Fibroblast of peridontal ligament (primary cell): ENCODE measurements around the gene TEDC2.
A peak's percentile ranks its signal among the peaks of the same experiment; 100 is the strongest.

Experiments used
- DNase-seq: peaks from one replicate; pipeline ENCODE4 v3.0.0-alpha.2; 2010; ENCODE audit errors: extremely low read depth

The TEDC2 gene

DNA sequence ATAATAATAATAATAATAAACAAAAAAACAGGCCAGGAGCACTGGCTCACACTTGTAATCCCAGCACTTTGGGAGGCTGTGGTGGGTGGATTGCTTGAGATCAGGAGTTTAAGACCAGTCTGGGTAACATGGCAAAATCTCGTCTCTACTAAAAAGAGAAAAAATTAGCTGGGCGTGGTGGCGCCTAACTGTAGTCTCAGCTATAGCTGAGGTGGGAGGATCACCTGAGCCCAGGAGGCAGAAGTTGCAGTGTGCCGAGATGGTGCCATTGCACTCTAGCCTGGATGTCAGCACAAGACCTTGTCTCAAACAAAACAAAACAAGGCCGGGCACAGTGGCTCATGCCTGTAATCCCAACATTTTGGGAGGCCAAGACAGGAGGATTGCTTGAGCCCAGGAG is 35.1 kb downstream of the TEDC2 start:
- no peak for DNase-seq

DNA sequence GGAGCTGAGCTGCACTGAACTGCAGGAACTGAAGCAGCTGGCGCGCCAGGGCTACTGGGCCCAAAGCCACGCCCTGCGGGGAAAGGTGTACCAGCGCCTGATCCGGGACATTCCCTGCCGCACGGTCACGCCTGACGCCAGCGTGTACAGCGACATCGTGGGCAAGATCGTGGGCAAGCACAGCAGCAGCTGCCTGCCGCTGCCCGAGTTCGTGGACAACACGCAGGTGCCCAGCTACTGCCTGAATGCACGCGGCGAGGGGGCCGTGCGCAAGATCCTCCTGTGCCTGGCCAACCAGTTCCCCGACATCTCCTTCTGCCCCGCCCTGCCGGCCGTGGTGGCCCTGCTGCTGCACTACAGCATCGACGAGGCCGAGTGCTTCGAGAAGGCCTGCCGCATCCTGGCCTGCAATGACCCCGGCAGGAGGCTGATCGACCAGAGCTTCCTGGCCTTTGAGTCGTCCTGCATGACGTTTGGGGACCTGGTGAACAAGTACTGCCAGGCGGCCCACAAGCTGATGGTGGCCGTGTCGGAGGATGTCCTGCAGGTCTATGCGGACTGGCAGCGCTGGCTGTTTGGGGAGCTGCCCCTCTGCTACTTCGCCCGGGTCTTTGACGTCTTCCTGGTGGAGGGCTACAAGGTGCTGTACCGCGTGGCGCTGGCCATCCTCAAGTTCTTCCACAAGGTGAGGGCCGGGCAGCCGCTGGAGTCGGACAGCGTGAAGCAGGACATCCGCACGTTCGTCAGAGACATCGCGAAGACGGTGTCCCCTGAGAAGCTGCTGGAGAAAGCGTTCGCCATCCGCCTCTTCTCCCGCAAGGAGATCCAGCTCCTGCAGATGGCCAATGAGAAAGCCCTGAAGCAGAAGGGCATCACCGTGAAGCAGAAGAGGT is 36.6 kb downstream of the TEDC2 start:
- DNase-seq = no peak

DNA sequence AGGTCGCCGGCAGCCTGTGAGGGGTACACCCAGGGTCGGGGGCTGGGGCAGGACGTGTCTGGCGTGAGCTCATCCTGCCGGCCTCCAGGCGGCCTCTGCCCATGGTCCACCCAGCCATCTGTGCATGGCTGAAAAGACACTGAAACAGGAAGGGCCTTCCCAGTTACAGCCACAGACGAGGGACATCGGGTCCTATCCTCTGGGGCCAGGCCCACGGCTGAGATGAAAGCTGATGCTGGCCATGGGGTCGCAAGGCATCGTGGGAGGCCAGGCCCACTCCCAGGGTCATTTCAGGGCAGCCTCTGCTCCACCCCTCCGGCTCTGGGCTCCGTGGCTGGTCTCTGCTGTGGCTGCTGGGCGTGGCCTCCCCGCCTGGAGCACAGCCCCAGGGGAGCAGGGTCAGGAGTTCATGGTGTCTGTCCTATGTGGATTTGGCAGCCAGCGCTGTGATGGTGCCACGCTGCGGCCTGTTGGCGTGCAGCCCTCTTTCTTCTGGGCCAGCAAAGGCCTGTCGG is 37.3 kb downstream of the TEDC2 start:
- DNase-seq = no peak

DNA sequence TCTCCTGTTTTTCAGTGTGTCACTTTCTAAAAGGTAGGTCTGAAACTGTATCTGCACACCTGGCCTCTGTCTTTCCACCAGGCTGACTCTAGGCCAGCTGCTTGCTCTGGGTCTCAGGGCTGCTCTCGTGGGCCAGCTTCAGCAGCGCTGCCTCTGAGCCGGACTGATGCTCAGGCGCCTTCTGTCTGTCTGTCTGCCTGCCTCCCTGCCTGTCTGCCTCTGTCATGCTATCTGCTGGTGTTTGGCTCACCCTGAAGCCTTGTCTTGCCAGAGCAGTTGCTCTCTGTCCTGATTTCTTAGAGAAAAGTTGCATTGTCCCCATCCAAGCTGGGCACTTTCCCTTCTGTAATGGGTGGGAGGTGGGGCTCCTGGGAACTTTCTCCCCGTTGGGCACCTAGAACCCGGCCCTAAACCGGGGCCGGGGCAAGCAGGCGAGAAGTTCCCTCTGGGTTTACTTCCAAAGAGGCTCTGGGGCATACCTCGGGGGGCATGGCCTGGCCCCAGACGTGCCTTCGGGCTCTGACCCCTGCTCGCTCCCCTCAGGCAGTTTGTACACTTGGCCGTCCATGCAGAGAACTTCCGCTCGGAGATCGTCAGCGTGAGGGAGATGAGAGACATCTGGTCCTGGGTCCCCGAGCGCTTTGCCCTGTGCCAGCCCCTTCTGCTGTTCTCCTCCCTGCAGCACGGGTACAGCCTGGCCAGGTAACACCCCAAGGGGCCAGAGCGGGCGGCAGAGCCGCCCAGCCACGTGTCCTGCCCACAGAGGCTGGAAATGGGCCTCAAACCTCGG is 38.0 kb downstream of the TEDC2 start:
- no peak for DNase-seq

DNA sequence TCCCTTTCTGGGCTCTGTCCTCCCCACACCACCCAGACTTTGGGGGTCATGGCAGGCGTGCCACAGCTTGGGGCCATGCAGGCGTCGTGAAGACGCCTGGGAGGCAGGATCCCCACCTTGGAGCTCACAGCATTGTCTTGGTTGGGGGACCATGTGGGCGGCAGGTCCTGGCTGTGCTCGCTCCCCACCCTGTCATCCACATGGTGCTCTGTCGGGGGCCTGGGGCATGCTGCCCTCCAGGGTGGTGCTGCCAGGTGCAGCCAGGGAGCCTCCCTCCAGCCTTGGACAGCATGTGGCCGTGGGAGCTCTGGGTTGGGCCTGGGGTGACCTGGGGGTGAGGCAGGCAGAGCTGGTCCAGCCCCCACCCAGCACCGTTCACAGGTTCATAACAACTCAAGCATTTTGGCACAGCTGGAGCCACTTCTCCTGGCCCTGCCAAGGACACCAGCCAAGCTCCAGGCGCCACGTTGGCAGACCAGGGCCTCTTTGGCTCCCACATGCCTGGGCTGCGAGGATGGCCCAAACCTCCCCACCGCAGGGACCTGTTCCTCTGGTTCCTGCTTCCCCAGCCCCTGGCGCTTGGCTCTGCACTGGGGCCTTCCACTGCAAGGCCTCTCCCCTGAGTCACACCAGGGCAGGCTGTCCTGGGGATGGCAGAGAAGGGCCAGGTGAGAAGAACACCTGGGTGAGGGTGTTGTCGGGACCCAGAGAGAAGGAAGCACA is 38.8 kb downstream of the TEDC2 start:
- no peak for DNase-seq

DNA sequence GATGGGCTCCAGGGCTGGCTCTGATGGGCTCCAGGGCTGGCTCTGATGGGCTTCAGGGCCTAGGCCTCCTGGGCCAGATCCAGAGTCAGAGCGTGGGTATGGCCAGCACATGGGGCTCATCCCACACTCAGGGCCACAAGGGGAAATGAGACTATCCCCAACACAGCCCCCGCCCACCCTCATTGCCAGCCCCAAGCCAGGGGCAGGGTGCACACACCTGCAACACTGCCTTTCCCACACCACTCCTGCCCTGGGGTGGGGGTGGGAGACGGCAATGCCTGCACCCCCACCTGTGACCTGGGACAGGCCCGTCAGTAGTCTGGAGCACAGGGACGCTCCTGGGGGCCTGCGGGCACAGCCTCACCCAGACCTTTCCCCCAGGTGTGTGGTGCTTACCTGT is 39.5 kb downstream of the TEDC2 start:
- DNase-seq = no peak

DNA sequence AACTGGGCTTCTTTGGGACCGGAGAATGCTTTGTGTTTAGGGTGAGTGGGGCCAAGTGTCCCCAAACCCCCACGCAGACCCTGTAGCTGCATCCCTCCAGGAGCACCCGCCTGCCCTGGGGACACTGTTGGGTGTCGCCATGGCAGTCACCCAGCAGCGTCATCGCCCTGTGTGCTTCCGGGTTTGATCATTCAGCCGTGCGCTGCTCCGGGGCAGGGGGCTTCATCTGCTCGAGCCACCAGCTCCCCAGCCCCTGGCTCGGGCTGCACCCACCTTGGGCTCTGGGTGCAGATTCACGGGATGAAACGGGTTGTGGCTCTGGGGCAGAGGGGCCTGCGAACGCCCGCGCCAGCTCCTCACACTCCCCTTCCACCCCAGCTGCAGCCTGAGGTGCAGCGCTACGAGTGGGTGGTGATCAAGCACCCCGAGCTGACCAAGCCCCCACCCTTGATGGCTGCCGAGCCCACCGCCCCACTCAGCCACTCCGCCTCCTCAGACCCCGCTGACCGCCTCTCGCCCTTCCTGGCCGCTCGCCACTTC is 40.1 kb downstream of the TEDC2 start:
- DNase-seq = no peak

DNA sequence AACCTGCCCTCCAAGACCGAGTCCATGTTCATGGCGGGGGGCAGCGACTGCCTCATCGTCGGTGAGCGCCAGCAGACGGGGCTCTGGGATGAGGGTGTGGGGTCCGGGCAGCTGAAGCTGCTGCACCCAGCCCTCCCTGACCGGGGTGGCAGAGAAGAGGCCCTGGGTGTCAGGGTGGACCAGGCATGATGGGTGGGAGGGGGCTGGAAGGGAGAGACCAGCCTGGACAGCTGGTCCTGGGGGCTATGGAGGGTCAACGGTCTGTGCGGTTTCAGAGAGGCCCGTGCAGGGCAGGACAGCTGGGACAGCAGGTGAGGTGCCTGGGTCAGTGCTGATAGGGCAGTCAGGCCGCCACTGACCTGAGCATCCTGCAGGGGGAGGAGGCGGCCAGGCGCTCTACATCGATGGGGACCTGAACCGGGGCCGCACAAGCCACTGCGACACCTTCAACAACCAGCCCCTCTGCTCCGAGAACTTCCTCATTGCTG is 40.6 kb downstream of the TEDC2 start:
- no peak for DNase-seq

DNA sequence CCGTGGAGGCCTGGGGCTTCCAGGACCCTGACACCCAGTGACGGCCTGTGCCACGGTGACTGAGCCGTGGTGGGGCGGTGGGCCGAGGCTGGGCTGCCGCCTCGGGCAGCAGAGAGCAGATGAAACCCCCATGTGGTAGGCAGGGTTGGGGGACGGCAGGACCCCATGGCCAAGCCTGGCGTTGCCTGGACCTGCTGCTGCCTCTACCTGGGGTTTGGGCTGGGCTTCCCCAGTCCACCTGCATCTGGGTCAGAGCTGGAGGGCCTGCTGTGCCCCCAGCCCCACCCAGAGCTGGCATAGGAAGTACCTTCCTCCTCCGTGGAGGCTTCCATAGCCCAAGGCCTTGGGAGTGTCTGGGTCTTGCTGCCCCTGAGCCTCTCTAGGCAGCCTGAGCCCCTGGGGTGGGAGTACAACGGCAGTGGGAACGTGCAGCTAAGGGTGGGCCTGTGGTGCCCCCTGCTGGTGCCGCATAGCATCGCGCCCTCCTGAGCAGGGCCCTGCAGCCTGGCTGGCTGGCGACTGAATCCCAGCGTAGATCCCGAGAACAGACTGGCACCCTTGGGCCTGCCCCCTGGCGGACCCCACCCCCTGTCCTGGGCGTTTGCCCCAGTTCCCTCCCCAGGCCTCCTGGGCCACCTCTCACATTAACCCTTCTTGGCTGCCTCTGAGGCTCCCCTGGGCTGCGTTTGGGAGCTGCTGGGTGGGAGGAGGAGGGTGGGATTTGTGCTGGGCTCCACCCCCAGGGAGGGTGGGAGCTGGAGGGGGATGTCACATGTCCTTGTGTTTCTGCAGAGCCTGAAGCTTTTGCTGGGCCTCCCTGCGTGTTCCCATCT is 41.2 kb downstream of the TEDC2 start:
- peak; percentile 73 for DNase-seq

DNA sequence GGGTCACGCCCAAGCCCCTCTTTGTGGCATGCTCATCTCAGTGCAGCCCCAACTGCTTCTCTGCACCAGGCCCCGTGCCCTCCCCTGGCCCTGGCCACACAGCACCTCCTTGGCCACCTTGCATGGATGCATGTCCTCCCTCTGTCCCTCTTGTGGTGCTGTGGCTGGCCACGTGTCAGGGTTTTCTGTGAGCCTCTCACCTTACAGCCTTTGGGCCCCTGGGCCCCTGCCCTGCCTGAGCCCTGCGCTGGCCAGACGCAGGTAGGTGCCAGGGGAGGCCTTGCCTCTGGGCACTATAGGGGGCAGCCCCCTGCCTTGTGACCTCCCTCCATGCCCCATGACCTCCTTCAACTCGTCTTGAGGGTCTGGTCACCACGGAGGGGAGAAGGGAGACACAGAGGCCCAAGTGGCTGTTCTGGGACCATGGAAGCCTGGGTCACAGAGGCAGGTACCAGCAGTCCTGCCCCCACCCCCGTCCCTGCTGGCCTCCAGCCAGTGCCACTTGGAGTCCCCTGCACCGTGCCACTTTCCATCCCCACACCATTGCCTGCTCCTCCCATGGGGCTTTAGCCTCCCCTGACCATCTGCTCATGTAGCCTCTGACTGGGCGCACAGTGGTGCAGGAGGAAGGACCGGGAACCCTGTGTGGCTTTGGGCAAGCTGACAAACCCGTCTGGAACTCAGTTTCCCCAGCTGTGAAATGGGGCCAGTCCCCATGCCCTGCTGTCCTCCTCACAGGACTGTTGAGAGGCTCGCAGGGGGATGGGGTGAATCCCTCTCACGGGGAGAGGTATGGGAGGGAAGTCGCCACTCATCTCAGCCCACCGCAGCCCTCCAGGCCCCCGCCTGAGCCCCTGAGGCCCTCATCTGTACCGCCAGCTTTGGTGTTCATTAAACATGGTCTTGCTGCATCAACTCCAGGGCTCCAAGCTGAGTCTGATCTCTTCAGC is 42.3 kb downstream of the TEDC2 start:
- no peak for DNase-seq

DNA sequence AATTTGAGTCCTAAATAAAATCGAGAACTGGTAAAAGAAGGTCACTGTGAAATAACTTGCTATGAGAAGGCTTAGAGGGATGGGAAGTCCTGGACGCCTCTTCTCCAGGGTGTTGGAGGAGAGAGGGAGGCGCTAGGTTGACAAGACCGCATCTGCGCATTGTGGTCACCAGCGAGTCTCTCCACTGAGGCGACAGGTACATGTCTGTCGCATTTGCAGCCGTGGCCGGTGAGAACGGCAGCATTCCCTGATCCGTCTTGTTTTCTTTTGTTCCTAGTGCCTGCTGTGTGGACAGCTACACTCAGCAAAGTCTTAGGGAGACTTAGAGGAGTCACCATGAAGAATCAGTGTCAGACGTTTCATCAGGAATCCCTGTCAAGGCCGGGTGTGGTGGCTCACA is 45.8 kb downstream of the TEDC2 start:
- DNase-seq = no peak

DNA sequence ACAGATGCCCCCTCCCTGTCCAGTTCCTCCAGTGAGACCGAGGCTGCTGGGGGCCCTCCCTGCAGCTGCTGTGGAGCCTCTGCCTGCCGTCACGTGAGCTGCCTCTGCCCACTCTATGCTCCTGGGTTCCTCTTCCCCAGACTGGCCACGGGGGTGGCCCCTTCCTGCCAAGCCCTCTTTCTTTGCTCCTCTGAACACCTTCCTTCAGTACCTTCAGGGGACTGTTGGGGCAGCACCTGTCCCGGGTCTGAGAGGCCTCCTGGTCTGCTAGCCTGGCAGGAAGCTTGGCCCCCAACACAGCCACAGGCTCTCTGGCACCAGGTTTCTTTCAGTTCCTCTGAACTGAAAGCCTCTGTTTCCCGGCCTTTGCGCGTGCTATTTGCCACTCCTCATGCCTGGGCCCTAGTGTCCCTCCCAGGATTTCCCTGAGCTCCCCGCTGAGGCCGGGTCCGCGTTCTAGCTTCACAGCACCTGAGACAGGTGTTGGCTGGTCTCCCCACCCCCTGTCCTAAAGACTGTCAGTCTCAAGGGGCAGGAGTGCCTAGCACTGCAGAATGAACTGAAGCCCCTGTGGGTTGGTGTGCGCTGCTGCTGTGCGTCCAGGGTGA is 47.2 kb downstream of the TEDC2 start:
- DNase-seq = no peak

DNA sequence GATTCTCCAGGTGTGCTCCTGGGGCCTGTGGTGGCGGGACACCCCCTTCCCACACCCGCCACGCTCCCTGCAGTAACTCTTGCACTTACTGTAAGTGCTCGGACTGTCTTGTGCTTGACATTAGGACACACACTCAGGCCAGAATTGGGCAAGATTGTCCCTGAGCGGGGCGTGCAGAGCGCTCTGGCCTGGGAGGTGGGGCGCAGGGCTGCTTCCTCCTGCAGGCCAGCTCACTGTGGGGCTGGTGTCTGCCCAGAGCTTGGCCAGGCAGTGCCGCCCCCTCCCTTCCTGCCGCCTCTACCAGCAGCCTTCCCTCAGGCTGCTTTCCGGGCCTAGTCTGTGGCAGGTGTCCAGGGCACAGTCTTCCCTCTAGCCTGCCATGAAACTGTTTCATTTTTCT is 47.8 kb downstream of the TEDC2 start:
- DNase-seq = no peak

DNA sequence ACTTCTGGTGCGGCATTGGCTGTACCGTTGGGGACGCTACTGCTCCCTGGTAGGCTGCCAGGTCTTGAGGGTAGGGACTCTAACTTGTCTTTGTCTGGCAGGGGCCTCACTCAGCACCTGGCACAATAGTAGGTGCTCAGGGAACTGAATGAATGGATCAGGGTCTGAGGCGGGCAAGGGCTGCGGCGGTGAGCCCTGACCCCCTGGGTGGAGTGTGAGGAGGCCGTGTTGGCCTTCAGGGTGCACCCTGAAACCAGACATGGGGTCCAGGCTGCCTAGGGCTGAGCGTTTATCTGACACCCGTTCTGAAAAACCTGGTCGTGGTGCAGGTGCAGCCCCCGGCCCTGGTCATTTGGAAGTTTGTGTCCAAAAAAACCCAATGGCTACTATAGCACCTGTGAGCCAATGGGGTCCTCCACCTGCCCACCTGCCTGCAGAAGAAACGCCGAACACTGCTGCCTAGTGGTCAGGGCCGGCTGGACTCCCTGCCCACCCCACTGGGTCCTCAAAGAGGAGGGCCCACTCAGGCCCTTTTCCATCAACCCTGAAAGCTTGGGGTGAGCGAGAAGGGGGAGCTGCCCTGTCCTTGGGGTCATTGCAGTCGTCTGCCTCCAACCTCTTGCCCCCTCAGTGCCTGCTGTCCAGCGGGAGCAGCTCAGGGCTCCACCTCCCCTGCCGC is 49.0 kb downstream of the TEDC2 start:
- no peak for DNase-seq

DNA sequence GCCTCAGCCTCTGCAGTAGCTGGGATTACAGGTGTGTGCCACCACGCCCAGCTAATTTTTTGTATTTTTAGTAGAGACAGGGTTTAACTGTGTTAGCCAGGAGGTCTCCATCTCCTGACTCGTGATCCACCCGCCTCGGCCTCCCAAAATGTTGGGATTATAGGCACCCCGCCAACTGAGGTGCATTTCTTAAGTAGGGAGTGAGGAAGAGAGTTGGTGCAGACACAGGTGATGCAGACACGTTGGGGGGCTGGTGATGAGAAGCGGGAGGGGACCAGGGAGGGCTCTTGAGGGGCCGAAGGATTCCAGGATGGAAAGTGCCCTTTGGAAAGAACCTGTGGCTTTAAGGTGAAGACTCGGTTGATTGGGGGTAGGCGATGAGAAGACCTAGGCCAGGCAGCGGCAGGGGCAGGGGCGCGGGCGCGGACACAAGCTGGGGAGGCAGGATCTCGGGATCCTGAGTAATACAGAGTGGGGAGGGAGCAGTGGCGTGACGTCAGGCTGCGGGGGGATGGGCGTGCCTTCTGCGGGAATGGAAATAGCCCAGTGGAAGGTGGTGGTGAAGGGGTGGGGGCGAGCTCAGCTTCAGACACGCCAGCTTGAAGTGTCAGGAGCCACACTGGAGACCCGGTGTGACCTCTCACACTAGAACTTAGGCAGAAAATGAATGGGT is 51.4 kb downstream of the TEDC2 start:
- peak; percentile 62 for DNase-seq

DNA sequence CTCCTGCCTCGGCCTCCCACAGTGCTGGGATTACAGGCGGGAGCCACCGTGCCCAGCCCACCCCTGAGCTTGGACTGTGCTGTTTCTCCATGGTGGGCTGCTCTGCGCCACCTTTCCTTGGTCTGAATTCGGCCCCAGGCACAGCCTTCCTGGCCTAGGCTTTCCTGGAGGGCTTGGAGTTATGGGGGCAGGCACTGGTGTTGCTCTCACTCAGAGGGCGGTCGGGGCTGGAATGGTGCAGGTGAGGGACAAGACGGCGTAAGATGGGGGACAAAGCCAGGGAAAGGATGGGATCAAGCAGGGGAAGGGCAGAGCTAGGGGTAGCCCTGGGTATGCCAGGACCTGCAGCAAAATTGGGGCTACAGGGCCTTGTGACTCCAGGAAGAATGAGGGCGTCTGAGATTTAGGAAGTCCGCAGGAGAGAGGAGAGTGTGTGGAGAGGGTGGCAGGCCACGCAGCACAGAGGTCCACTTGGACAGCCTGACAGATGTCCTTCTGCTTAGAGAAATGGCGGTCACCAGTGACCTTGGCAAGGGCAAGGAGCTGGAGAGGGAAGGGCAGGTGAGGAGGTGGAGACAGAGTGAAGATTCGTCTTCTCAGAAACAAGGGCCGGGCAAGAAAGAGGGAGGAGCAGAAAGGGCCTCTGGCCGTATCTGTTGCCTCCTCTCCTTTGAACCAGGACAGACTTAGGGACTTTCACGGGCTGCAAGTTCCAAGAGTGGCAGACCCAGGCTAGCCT is 52.3 kb downstream of the TEDC2 start:
- no peak for DNase-seq

DNA sequence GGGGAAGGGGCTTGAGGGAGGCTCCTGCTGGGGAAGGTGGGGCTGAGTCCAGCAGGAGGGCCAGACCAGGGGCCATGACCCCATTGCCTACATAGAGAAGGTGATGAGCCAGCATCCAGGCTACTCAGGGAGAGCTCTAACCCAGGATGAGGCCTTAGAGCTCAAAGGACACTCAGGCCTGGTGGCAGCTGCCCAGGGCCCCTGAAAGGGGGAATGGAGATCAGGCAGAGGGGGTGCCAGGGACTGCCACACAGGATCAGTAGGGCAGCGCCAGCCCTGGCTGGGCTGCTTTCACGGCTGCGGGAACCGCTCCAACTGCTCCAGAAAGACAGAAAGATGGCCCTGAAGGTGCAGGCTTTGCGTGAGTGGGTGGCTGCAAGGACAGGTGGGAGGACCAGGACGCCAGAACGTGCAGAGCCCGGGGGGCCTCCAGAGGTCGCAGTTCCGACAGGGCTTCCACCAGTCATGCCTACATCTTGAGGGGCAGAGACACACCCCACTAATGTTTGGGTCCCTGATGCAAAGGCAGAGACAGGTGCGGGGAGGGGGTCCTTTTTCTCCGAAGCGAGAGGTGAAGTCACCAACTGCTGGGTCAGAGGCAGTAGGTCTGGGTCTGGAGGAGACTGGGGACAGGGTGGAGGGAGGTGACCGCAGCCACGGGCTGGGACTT is 53.0 kb downstream of the TEDC2 start:
- no peak for DNase-seq
